ENCODE data around the gene C1QTNF4.

DNA sequence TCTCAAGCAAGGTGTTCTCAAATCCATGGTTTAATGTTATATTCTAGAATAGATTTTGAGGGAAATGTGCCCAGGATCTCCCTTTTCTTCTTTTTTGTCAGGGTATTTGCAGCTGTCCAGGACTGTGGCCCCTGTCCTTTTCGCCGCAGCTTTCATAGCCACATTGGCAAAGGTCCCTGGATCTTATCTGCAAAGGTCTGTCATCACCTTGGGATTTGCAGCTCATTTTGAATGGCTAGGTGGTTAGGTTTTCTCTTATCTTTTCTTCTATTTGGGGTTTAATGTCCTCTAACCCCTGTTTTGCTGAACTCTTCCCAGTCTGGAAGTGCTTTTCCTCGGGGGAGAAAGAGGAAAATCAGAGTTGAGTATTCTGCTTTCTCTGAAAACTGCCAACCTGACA is 11.7 kb upstream of the C1QTNF4 start:
- TF ChIP-seq GATA2 (IDR thresholded peaks at IDR 0.05; ENCODE audit: low read depth, low read length) (no peak), GATA3 (IDR thresholded peaks at IDR 0.05; ENCODE audit: low read depth, low read length) (no peak)
